Muscle of back (tissue), 11 donors: ENCODE data around the gene R3HDM2. TPM values are rescaled to one million over a fixed set of nuclear protein-coding genes. Genes with fewer than 3 reads are reported as not detected.

Experiments
- DNase-seq, 3 donors: peaks; one replicate each; pipeline versions ENCODE4 v3.0.0 to v3.0.0-alpha.2; 2013
- polyA plus RNA-seq, 10 donors: library from polyadenylated mRNA; unstranded; fragments of 120-200 nt; gene quantifications; one replicate each; pipeline ENCODE4 v1.2.1, GENCODE V29; 2013; ENCODE audit not compliant: insufficient read length in 10 of 10

R3HDM2 gene
- polyA plus RNA-seq, 10 donors: 33.2 to 59.4 (median 49.1) TPM

- peak in 1 of 3 donors; percentile 77 for DNase-seq
Observed at GRCh38 chr12:57216921-57217879, 213.6 kb downstream of the R3HDM2 start.

DNA sequence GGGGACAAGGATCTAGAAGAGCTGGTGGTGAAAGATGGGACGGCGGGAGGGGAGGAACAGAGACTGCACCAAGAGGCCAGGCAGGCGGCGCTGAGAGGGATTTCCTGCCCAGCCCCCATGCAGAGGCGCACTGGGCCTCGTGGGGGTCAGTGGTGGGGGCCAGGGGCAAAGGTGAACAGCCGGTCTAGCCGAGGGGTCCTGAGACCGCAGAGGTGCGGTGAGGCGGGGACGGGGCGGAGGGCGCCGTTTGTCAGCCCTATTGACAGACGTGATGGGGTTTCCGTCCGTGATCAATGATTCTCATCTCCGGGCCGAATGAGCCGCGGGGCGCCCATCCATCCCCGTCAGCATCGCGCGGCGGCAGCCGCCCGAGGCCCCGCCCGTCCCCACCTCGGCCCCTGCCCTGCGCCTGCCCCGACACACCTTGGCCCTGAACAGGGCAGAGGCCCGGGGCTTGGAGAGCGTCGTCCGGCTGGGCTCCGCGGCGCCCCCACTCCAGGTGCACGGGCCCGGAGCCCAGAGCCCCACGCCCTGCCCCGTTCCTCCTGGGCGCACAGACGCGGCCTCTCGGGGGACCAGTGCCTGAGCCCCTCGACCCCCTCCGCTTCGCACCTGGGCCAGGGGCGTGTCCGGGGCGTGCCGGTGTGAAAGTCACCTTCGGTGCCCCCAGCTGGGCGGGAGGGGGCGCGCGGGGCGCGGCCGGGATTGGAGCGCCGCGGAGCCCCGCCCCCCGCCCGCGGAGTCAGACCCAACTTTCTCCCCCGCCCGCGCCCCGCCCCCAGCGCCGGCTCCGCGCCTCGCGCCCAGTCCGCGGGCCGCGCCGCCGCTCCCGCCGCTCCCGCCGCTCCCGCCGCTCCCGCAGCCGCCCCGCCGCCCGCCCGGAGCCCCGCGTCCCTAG, 214.6 kb downstream of the R3HDM2 start, which contains the start of gene NXPH4:
NXPH4 (plus strand) TSS at position 781 of the 898 bp plus-strand sequence. CDS start 176 bp downstream, outside the sequence.
- DNase-seq: peak in 1 of 3 donors; percentile 64

DNA sequence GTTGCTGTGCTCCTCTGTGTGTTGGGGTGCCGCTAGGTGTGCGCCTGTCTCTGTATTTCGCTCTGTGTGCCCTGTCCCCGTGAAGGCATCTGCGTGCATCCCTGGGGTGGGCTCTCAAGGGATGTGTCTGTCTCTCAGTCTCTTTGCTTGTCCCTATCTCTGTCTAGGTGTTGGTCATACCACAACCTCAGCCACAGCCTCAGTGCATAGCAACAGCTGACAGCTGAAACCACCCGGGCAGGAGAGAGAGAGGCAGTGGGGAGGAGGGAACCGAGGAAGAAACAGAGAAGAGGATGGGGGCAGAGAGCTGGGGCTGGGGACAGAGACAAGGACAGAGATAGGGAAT, 215.2 kb downstream of the R3HDM2 start:
- DNase-seq: peak in 1 of 3 donors; percentile 51

GRCh38 chr12:57215065-57215464, 215.8 kb downstream of the R3HDM2 start:
- no peak for DNase-seq

DNA sequence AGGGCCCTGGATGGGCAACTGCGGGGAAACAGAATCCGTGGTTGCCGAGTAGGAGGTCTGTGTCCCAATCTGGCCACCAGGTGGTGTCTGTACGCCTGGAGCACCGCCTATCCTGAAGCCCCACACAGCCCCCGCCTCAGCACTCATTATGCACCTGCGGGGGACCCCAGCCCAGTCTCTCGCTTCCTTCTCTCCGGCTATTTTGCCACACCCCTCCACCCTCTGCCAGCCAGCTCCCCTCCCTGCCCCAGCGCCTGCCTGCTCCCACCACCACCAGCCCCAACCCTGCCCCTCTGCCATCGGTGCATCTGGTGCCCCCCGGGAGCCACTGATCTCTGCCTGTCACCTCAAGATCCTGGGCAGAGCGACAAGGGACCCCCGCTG, 216.5 kb downstream of the R3HDM2 start:
- peak in 1 of 3 donors; percentile 78 for DNase-seq

DNA sequence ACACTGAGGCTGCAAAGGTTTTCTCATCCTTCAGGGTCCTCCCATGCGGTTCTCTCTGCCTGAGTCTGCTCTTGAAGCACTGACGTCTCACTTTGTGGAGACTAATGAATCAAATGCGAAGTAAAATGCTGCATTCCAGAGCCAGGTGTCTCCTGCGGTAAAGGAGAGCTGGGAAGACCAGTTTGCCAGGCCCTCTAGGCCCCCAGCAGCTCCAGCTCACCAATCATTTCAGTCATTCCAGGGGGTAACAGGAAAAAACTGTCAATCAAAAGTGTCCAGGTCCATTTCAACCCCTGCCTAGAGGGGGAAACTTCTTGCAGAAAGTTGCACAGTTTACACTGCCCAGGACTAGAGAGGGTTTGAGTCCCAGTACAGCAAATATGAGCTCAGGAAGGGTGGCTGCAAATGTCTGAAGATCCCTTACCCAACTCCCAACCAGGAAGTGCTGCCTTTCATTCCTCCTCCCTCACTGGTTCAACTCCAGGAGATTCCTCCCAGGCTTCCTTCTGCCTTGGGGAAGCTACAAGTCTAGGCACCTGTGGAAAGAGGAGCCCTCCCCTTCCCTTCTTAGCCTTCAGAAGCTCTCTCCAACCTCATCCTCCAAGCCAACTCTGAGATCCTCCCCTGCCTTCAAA, 217.0 kb downstream of the R3HDM2 start:
- DNase-seq: no peak

DNA sequence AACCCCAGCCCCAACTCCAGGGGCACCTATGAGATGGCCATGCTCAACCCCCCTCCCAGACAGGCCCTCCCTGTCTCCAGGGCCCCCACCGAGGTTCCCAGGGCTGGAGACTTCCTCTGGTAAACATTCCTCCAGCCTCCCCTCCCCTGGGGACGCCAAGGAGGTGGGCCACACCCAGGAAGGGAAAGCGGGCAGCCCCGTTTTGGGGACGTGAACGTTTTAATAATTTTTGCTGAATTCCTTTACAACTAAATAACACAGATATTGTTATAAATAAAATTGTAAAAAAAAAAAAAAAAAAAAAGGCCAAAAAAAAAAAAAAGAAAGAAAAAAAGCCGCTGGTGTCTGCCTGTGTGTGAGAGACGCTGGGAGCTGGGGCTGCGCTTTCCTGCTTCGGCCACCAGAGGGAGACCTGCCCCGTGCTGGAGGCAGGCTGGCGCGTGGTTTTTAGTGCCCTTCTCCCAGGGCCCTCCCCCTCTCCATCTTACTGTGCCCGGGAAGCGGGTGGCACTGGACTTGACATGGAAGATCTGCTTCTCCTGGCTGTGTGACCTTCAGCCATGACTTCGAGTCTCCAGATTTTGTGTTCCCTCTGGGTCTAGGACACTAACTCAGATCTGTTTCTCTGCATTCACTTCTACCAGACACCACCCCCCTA, 217.7 kb downstream of the R3HDM2 start:
- peak; percentile 78 to 93 (median 86) for DNase-seq

GRCh38 chr12:57212701-57213057, 218.2 kb downstream of the R3HDM2 start:
- no peak for DNase-seq

GRCh38 chr12:57211791-57212700, 218.8 kb downstream of the R3HDM2 start:
- no peak for DNase-seq

DNA sequence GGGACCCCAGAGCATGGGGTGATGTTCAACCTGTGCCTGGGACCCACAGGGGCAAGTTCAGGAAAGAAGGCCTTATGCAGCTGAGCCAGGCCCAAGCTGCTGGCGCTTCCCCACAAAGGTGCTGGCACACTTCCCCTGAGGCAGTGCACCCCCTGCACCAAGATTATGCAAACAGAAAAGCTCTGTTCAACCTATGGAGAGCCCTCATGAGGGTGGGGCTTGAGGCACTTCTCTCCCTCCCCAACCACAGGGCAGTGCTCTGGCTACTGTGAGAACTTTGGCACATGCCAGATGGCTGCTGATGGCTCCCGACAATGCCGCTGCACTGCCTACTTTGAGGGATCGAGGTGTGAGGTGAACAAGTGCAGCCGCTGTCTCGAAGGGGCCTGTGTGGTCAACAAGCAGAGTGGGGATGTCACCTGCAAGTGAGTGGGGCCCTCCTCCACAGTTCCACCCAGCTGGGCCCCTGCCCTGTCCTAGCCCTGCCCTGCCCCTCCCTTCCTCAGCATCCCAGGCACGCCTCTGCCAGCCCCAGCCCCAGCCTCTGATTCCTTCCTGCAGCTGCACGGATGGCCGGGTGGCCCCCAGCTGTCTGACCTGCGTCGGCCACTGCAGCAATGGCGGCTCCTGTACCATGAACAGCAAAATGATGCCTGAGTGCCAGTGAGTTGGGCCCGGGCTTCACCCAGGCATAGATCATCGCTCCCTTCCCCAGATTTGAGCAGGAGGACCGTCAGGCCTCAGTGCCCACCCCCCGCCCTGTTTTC, 219.7 kb downstream of the R3HDM2 start:
- DNase-seq: no peak

- DNase-seq: no peak
Observed at GRCh38 chr12:57210461-57210860, 220.4 kb downstream of the R3HDM2 start.

DNA sequence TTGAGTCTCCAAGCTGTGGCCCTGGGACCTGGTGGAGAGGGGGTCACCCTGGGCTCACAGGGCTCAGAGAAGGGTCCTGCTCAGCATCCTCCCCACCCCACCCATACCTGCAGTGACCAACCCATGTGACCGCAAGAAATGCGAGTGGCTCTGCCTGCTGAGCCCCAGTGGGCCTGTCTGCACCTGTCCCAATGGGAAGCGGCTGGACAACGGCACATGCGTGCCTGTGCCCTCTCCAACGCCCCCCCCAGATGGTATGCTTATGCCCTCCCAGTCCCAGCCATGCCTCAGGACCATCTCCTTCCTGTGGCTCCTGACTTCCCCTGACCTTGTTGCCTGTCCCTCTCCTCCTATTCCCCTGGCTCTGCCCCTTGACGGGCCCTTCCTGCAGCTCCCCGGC, 220.9 kb downstream of the R3HDM2 start:
- DNase-seq: no peak

- no peak for DNase-seq
Observed at GRCh38 chr12:57208631-57209282, 222.1 kb downstream of the R3HDM2 start.

- DNase-seq: no peak
Observed at GRCh38 chr12:57207731-57208630, 222.9 kb downstream of the R3HDM2 start.

- no peak for DNase-seq
Observed at GRCh38 chr12:57205931-57206330, 224.9 kb downstream of the R3HDM2 start.

- DNase-seq: no peak
Observed at GRCh38 chr12:57205186-57205585, 225.7 kb downstream of the R3HDM2 start.

DNA sequence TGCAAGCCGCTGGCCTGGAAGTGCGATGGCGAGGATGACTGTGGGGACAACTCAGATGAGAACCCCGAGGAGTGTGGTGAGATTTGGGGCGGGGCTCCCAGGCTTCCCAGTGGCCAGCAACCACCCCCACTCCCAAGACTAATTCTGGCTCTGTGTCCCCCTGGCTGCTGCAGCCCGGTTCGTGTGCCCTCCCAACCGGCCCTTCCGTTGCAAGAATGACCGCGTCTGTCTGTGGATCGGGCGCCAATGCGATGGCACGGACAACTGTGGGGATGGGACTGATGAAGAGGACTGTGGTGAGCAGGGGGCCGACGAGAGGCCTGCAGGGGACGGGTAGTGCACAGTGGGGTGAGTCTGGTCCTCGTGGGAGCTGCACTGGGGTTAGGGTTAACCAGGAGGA, 226.4 kb downstream of the R3HDM2 start:
- DNase-seq: no peak

- no peak for DNase-seq
Observed at GRCh38 chr12:57203791-57204190, 227.1 kb downstream of the R3HDM2 start.
